Suprapubic skin (tissue), 4 donors: ENCODE data around the gene BAIAP2L1. TPM values are rescaled to one million over a fixed set of nuclear protein-coding genes. Genes with fewer than 3 reads are reported as not detected.
"Not testable (repeated sequence)": the region's sequence is repeated elsewhere in the genome, so short reads cannot be mapped to it uniquely, and the experiment has no call there.

ENCODE experiments used
- DNase-seq, 2 donors: peaks; one replicate each; pipeline ENCODE4 v3.0.0-alpha.2; 2019; ENCODE audit warnings: low spot score in 2 of 2
- H3K27ac ChIP-seq: fragments of 200-600 bp; sonication (generic); one replicate; pipeline ENCODE4 v1.5.1; 2019
- H3K27me3 ChIP-seq: fragments of 200-600 bp; sonication (generic); one replicate; pipeline ENCODE4 v1.5.1; 2019
- H3K36me3 ChIP-seq: fragments of 200-600 bp; sonication (generic); one replicate; pipeline ENCODE4 v1.5.1; 2019
- H3K4me1 ChIP-seq: fragments of 200-600 bp; sonication (generic); one replicate; pipeline ENCODE4 v1.5.1; 2019
- H3K4me3 ChIP-seq: fragments of 200-600 bp; sonication (generic); one replicate; pipeline ENCODE4 v1.5.1; 2019; ENCODE audit warnings: mild to moderate bottlenecking
- H3K9me3 ChIP-seq: fragments of 200-600 bp; sonication (generic); one replicate; pipeline ENCODE4 v1.5.1; 2019
- EP300 ChIP-seq: sonication (generic); formaldehyde crosslinking; IDR thresholded peaks from one replicate; pipeline ENCODE4 v1.6.1; 2017; ENCODE audit warnings: antibody characterized with exemption
- POLR2A ChIP-seq, 2 donors: fragments of 450-650 bp; IDR thresholded peaks; one replicate each; pipeline ENCODE4 v1.6.1; 2017; ENCODE audit warnings: antibody characterized with exemption in 2 of 2, mild to moderate bottlenecking in 2 of 2, moderate library complexity in 2 of 2
- POLR2AphosphoS5 ChIP-seq, 3 donors: sonication (generic); formaldehyde crosslinking; IDR thresholded peaks; one replicate each; pipeline ENCODE4 v1.6.1; 2017; ENCODE audit warnings: antibody characterized with exemption in 3 of 3
- WGBS: methylation state at CpG from one replicate; pipeline ENCODE4 v1.1.5; 2018; 5-methylcytosine and 5-hydroxymethylcytosine counted together
- total RNA-seq, 4 donors: library from RNA; depleted of rRNA; stranded (reverse); fragments of >200 nt; gene quantifications; one replicate each; pipeline ENCODE4 v1.1.0, GENCODE V29; 2016
- TF ChIP-seq, protein P1 (sequence below), 2 donors: fragments of 200-600 bp in 1 of 2; fragments of 450-650 bp in 1 of 2; sonication (generic) in 1 of 2; IDR thresholded peaks; one replicate each; pipeline ENCODE4 v1.5.1; 2016 to 2019; ENCODE audit warnings: antibody characterized with exemption in 2 of 2, mild to moderate bottlenecking in 1 of 2, moderate library complexity in 1 of 2

BAIAP2L1 gene
- total RNA-seq, result 10 to 100 TPM; 24.3 to 28.2 (median 26.9) TPM

- Histone ChIP-seq H3K9me3 (no peaks in the 10 kb centered on the region), H3K4me3 (peak within 1 kb of the TSS; percentile 74), H3K36me3 (no peaks in the 10 kb centered on the region), H3K4me1 (peaks cover 17% of the 10 kb centered on the region), H3K27ac (peak within 1 kb of the TSS; percentile 69), H3K27me3 (peaks cover 25% of the 10 kb centered on the region)
- DNase-seq, result peak; percentile 86 to 89
- TF ChIP-seq, protein P1, sequence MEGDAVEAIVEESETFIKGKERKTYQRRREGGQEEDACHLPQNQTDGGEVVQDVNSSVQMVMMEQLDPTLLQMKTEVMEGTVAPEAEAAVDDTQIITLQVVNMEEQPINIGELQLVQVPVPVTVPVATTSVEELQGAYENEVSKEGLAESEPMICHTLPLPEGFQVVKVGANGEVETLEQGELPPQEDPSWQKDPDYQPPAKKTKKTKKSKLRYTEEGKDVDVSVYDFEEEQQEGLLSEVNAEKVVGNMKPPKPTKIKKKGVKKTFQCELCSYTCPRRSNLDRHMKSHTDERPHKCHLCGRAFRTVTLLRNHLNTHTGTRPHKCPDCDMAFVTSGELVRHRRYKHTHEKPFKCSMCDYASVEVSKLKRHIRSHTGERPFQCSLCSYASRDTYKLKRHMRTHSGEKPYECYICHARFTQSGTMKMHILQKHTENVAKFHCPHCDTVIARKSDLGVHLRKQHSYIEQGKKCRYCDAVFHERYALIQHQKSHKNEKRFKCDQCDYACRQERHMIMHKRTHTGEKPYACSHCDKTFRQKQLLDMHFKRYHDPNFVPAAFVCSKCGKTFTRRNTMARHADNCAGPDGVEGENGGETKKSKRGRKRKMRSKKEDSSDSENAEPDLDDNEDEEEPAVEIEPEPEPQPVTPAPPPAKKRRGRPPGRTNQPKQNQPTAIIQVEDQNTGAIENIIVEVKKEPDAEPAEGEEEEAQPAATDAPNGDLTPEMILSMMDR (IDR thresholded peaks at IDR 0.05), result peak in 1 of 2 donors; percentile 18
- TF ChIP-seq EP300 (no peak), POLR2A (IDR thresholded peaks at IDR 0.05) (no peak), POLR2AphosphoS5 (IDR thresholded peaks at IDR 0.05) (no peak)
- under 1% methylated on average over 28 of the region's 76 CpGs for WGBS
Observed at GRCh38 chr7:98400542-98401340, at the start of gene BAIAP2L1. TSS of gene BAIAP2L1 (minus strand) at chr7:98401090. CDS start at chr7:98400852, 238 bp downstream.

DNA sequence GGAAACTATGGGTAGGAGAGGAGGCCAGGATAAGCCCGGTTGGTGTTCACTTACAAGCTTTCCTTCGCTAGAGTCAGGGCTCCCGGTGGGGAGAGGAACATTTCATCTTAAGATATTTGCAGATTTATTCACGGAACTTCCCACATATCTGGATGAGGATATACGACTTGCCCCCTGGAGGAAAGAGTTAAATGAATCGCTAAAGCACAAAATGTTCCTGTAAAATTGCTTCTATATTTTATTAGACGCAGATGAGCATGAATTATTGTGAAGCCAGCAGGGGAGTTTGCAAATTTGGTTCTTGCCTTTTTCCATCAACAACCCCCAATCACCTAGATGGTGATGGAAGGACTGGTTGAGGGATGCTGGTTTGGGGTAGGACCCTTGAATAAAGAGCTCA is 47.9 kb upstream of the BAIAP2L1 start:
- Histone ChIP-seq H3K36me3 (no peaks in the 10 kb centered on the region), H3K4me1 (no peaks in the 10 kb centered on the region), H3K4me3 (no peak overlapping the region), H3K9me3 (no peaks in the 10 kb centered on the region), H3K27me3 (no peaks in the 10 kb centered on the region), H3K27ac (no peak overlapping the region)
- no peak for TF ChIP-seq POLR2A (IDR thresholded peaks at IDR 0.05)
- TF ChIP-seq POLR2AphosphoS5 (IDR thresholded peaks at IDR 0.05), result no peak
- TF ChIP-seq, protein P1 (IDR thresholded peaks at IDR 0.05), result no peak
- DNase-seq, result no peak
- 56% methylated on average over 7 of the region's 7 CpGs for WGBS

DNA sequence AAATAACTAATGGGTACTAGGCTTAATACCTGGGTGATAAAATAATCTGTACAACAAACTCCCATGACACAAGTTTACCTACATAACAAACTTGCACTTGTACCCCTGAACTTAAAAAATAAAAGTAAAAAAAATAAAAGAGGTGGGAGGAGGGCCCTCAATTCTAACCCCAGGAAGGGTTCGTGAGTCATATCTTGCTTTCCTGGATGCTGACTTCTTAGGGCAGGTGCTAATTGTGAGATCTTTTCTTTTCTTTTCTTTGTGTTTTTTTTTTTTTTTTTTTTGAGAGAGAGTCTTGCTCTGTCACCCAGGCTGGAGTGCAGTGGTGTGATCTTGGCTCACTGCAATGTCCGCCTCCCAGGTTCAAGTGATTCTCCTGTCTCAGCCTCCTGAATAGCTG is 40.1 kb upstream of the BAIAP2L1 start:
- H3K4me1 ChIP-seq, H3K27ac ChIP-seq, DNase-seq, H3K27me3 ChIP-seq, H3K4me3 ChIP-seq, H3K9me3 ChIP-seq, H3K36me3 ChIP-seq: not testable (repeated sequence)
- 73% methylated on average over 2 of the region's 2 CpGs for WGBS

DNA sequence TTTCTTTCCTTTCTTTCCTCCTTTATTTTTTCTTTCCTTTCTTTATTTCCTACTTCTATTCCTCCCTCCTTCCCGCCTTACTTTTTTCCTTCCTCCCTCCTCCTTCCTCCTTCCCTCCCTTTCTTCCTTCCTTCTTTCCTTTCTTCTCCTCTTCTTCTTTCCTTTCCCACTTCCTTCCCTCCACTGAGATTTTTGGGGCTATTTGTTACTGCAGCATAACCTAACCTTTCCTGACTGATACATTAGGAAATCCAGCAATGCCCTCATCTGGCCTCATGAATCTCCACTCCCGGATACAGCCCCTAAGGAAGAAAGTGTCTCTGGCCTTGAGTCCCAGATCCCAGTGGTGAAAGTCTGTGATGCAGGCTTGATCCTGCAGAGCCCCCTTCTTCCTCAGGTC is 38.6 kb upstream of the BAIAP2L1 start:
- H3K36me3 ChIP-seq, result no peaks in the 10 kb centered on the region
- H3K4me1 ChIP-seq, result no peaks in the 10 kb centered on the region
- TF ChIP-seq EP300, result no peak
- no peak for TF ChIP-seq POLR2AphosphoS5 (IDR thresholded peaks at IDR 0.05)
- TF ChIP-seq, protein P1 (IDR thresholded peaks at IDR 0.05), result no peak
- no peak for TF ChIP-seq POLR2A (IDR thresholded peaks at IDR 0.05)
- H3K27me3 ChIP-seq, result no peaks in the 10 kb centered on the region
- H3K27ac ChIP-seq, result no peak overlapping the region
- no peak overlapping the region for H3K4me3 ChIP-seq
- no peak for DNase-seq
- 42% methylated on average over 2 of the region's 2 CpGs for WGBS
- no peaks in the 10 kb centered on the region for H3K9me3 ChIP-seq

- Histone ChIP-seq H3K4me1 (no peaks in the 10 kb centered on the region), H3K36me3 (no peaks in the 10 kb centered on the region), H3K4me3 (no peak overlapping the region), H3K27ac (no peak overlapping the region), H3K27me3 (no peaks in the 10 kb centered on the region), H3K9me3 (no peaks in the 10 kb centered on the region)
- WGBS, result 71% methylated on average over 9 of the region's 10 CpGs
- no peak for DNase-seq
- TF ChIP-seq, protein P1 (IDR thresholded peaks at IDR 0.05), result no peak
- TF ChIP-seq POLR2AphosphoS5 (IDR thresholded peaks at IDR 0.05), result no peak
- TF ChIP-seq EP300, result no peak
- no peak for TF ChIP-seq POLR2A (IDR thresholded peaks at IDR 0.05)
Observed at GRCh38 chr7:98434087-98434486, 33.2 kb upstream of the BAIAP2L1 start.
